ENCODE data around the gene POPDC3.

- TF ChIP-seq CTCF (IDR thresholded peaks at IDR 0.05), result no peak
- TF ChIP-seq, protein P1, sequence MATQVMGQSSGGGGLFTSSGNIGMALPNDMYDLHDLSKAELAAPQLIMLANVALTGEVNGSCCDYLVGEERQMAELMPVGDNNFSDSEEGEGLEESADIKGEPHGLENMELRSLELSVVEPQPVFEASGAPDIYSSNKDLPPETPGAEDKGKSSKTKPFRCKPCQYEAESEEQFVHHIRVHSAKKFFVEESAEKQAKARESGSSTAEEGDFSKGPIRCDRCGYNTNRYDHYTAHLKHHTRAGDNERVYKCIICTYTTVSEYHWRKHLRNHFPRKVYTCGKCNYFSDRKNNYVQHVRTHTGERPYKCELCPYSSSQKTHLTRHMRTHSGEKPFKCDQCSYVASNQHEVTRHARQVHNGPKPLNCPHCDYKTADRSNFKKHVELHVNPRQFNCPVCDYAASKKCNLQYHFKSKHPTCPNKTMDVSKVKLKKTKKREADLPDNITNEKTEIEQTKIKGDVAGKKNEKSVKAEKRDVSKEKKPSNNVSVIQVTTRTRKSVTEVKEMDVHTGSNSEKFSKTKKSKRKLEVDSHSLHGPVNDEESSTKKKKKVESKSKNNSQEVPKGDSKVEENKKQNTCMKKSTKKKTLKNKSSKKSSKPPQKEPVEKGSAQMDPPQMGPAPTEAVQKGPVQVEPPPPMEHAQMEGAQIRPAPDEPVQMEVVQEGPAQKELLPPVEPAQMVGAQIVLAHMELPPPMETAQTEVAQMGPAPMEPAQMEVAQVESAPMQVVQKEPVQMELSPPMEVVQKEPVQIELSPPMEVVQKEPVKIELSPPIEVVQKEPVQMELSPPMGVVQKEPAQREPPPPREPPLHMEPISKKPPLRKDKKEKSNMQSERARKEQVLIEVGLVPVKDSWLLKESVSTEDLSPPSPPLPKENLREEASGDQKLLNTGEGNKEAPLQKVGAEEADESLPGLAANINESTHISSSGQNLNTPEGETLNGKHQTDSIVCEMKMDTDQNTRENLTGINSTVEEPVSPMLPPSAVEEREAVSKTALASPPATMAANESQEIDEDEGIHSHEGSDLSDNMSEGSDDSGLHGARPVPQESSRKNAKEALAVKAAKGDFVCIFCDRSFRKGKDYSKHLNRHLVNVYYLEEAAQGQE (IDR thresholded peaks at IDR 0.05; ENCODE audit: insufficient read depth in 1 of 2, low read depth in 2 of 2, low read length in 1 of 2), result no peak
Observed at GRCh38 chr6:105179244-105180065, at the start of gene POPDC3.

All from Panc1 (cell line).